Occipital lobe (tissue), 2 donors: ENCODE measurements around the gene TPPP3. TPM values are rescaled to one million over a fixed set of nuclear protein-coding genes. Genes with fewer than 3 reads are reported as not detected.
"Not testable (repeated sequence)": the region's sequence is repeated elsewhere in the genome, so short reads cannot be mapped to it uniquely, and the experiment has no call there.

Experiments used
- DNase-seq: peaks from one replicate; lab custom pipeline; 2025; lab: John Stamatoyannopoulos, UW
- total RNA-seq: library from RNA; depleted of rRNA; stranded (reverse); fragments of >200 nt; gene quantifications from one replicate; pipeline ENCODE4 v1.2.3, GENCODE V29; 2014

Gene TPPP3
- total RNA-seq, 1 donor from 2014 or later = 2.3 TPM

- DNase-seq = no peak
Measured at GRCh38 chr16:67426022-67426421, 32.7 kb upstream of the TPPP3 start.

GRCh38 chr16:67425580-67425979 lies 32.3 kb upstream of the TPPP3 start:
- DNase-seq = no peak

GRCh38 chr16:67425061-67425460 lies 31.8 kb upstream of the TPPP3 start:
- DNase-seq = no peak

- DNase-seq = no peak
Measured at GRCh38 chr16:67424261-67424615, 30.9 kb upstream of the TPPP3 start.

- no peak for DNase-seq
Measured at GRCh38 chr16:67423611-67424260, 30.4 kb upstream of the TPPP3 start.

GRCh38 chr16:67423015-67423414 lies 29.7 kb upstream of the TPPP3 start:
- DNase-seq = no peak

GRCh38 chr16:67421030-67421429 lies 27.7 kb upstream of the TPPP3 start:
- no peak for DNase-seq

- no peak for DNase-seq
Measured at GRCh38 chr16:67419931-67420330, 26.6 kb upstream of the TPPP3 start.

GRCh38 chr16:67419502-67419901 lies 26.2 kb upstream of the TPPP3 start:
- DNase-seq = no peak

GRCh38 chr16:67417333-67418061 lies 24.2 kb upstream of the TPPP3 start:
- DNase-seq = no peak

- DNase-seq = peak; percentile 25
Measured at GRCh38 chr16:67415872-67416793, 22.8 kb upstream of the TPPP3 start, which contains the start of gene ZDHHC1. TSS of gene ZDHHC1 (minus strand) at chr16:67416477. CDS start at chr16:67407775, 8,702 bp downstream.

- DNase-seq = not testable (repeated sequence)
Measured at GRCh38 chr16:67415421-67415820, 22.1 kb upstream of the TPPP3 start.

GRCh38 chr16:67413978-67414911 lies 20.9 kb upstream of the TPPP3 start:
- DNase-seq = no peak

GRCh38 chr16:67412294-67412693 lies 19.0 kb upstream of the TPPP3 start:
- DNase-seq = no peak

- no peak for DNase-seq
Measured at GRCh38 chr16:67411339-67411738, 18.0 kb upstream of the TPPP3 start.

- no peak for DNase-seq
Measured at GRCh38 chr16:67409631-67410030, 16.3 kb upstream of the TPPP3 start.

- no peak for DNase-seq
Measured at GRCh38 chr16:67407788-67408452, 14.6 kb upstream of the TPPP3 start.

- no peak for DNase-seq
Measured at GRCh38 chr16:67407176-67407787, 14.0 kb upstream of the TPPP3 start.

GRCh38 chr16:67406111-67406971 lies 13.0 kb upstream of the TPPP3 start:
- DNase-seq = no peak
